ENCODE measurements around the gene GIN1. TPM values are rescaled to one million over a fixed set of nuclear protein-coding genes. Genes with fewer than 3 reads are reported as not detected.

The GIN1 gene
- total RNA-seq = 8.1 TPM
- polyA plus RNA-seq (ENCODE audit: insufficient read depth, low read depth, low replicate concordance) = 6.3 TPM
- long read RNA-seq, donor 1, partial matches to known transcripts = 0 of 2 reads
- long read RNA-seq, donor 1, other reads (novel, unspliced or antisense) = 0 of 2 reads
- long read RNA-seq, donor 2, partial matches to known transcripts = 0 of 1 reads
- long read RNA-seq, donor 2, other reads (novel, unspliced or antisense) = 0 of 1 reads
- long read RNA-seq, donor 3, partial matches to known transcripts = 0 of 2 reads
- long read RNA-seq, donor 3, other reads (novel, unspliced or antisense) = 0 of 2 reads
- long read RNA-seq, donor 4, partial matches to known transcripts = 19 of 20 reads
- long read RNA-seq, donor 4, other reads (novel, unspliced or antisense) = 0 of 20 reads
- long read RNA-seq, donor 5 = 0 reads
- long read RNA-seq, donor 6, transcript GIN1-201 (8 exons, 3,229 nt) = major isoform, 5 of 7 reads
- long read RNA-seq, donor 6, partial matches to known transcripts = 0 of 7 reads
- long read RNA-seq, donor 6, other reads (novel, unspliced or antisense) = 0 of 7 reads
- long read RNA-seq, donor 7, partial matches to known transcripts = 1 of 4 reads
- long read RNA-seq, donor 7, other reads (novel, unspliced or antisense) = 0 of 4 reads
- long read RNA-seq, donor 8, partial matches to known transcripts = 0 of 2 reads
- long read RNA-seq, donor 8, other reads (novel, unspliced or antisense) = 0 of 2 reads
- long read RNA-seq, donor 9 = 0 reads
- long read RNA-seq, donor 10, partial matches to known transcripts = 0 of 1 reads
- long read RNA-seq, donor 10, other reads (novel, unspliced or antisense) = 0 of 1 reads

GRCh38 chr5:103119765-103120606 lies at the start of gene GIN1, which contains the start of gene PPIP5K2:
Gene GIN1, minus strand, starts transcription at chr5:103120138. Its CDS starts 11,431 bp downstream, at chr5:103108707.
Gene PPIP5K2, plus strand, starts transcription at chr5:103120301. Its CDS starts 9,289 bp downstream, at chr5:103129590.
- DNase-seq = peak; percentile 97 to 99 (median 98)
- no peak for TF ChIP-seq CTCF (IDR thresholded peaks at IDR 0.05; ENCODE audit: borderline replicate concordance, extremely low read depth, insufficient read depth)
- intact Hi-C loops (cut with DNase I) = no loop called here
- H3K4me3 ChIP-seq (ENCODE audit: low read length in 3 of 3) = peak within 1 kb of the TSS; percentile 86 to 98 (median 93)
- no peaks in the 10 kb centered on the region for H3K36me3 ChIP-seq (ENCODE audit: control insufficient read depth in 2 of 3, insufficient read depth in 3 of 3, low read length in 3 of 3)
- peak within 1 kb of the TSS; percentile 96 to 98 for H3K27ac ChIP-seq (ENCODE audit: low read depth in 2 of 2, low read length in 2 of 2)
- H3K27me3 ChIP-seq (ENCODE audit: control insufficient read depth, insufficient read depth, low read length) = no peaks in the 10 kb centered on the region
- H3K9me3 ChIP-seq (ENCODE audit: control insufficient read depth in 2 of 3, insufficient read depth in 1 of 3, low read length in 3 of 3) = no peaks in the 10 kb centered on the region
- H3K4me1 ChIP-seq (ENCODE audit: control insufficient read depth in 2 of 3, insufficient read depth in 2 of 3, low read depth in 1 of 3, low read length in 3 of 3) = peaks cover 0 to 3% (median 0%) of the 10 kb centered on the region in 3 donors
- peak within 1 kb of the TSS; percentile 90 to 95 (median 94) for H3K9ac ChIP-seq (ENCODE audit: low read length in 3 of 3)
- peak; percentile 92 for FAIRE-seq

GRCh38 chr5:103166706-103167105 lies 46.8 kb upstream of the GIN1 start:
- no peak overlapping the region for H3K9ac ChIP-seq (ENCODE audit: low read length in 3 of 3)
- H3K4me1 ChIP-seq (ENCODE audit: control insufficient read depth in 2 of 3, insufficient read depth in 2 of 3, low read depth in 1 of 3, low read length in 3 of 3) = no peaks in the 10 kb centered on the region
- H3K9me3 ChIP-seq (ENCODE audit: control insufficient read depth in 2 of 3, insufficient read depth in 1 of 3, low read length in 3 of 3) = no peaks in the 10 kb centered on the region
- no peak for DNase-seq
- intact Hi-C loops (cut with DNase I) = no loop called here
- H3K4me3 ChIP-seq (ENCODE audit: low read length in 3 of 3) = no peak overlapping the region
- H3K27ac ChIP-seq (ENCODE audit: low read depth in 2 of 2, low read length in 2 of 2) = no peak overlapping the region
- no peak for FAIRE-seq
- no peak for TF ChIP-seq CTCF (IDR thresholded peaks at IDR 0.05; ENCODE audit: borderline replicate concordance, extremely low read depth, insufficient read depth)
- H3K36me3 ChIP-seq (ENCODE audit: control insufficient read depth in 2 of 3, insufficient read depth in 3 of 3, low read length in 3 of 3) = peaks cover 0 to 3% (median 2%) of the 10 kb centered on the region in 3 donors
- no peaks in the 10 kb centered on the region for H3K27me3 ChIP-seq (ENCODE audit: control insufficient read depth, insufficient read depth, low read length)

GRCh38 chr5:103151156-103151555 lies 31.2 kb upstream of the GIN1 start:
- DNase-seq (no peak), FAIRE-seq (no peak)
- Histone ChIP-seq H3K27ac (ENCODE audit: low read depth in 2 of 2, low read length in 2 of 2) (no peak overlapping the region), H3K36me3 (ENCODE audit: control insufficient read depth in 2 of 3, insufficient read depth in 3 of 3, low read length in 3 of 3) (peaks cover 0 to 19% (median 5%) of the 10 kb centered on the region in 3 donors), H3K4me3 (ENCODE audit: low read length in 3 of 3) (no peak overlapping the region), H3K9ac (ENCODE audit: low read length in 3 of 3) (no peak overlapping the region), H3K9me3 (ENCODE audit: control insufficient read depth in 2 of 3, insufficient read depth in 1 of 3, low read length in 3 of 3) (no peaks in the 10 kb centered on the region), H3K4me1 (ENCODE audit: control insufficient read depth in 2 of 3, insufficient read depth in 2 of 3, low read depth in 1 of 3, low read length in 3 of 3) (no peaks in the 10 kb centered on the region), H3K27me3 (ENCODE audit: control insufficient read depth, insufficient read depth, low read length) (no peaks in the 10 kb centered on the region)
- no peak for TF ChIP-seq CTCF (IDR thresholded peaks at IDR 0.05; ENCODE audit: borderline replicate concordance, extremely low read depth, insufficient read depth)
- intact Hi-C loops (cut with DNase I) = no loop called here

Data from kidney (tissue), 22 donors.